Ramos (cell line): ENCODE results near the gene PCMT1.

Experiments
- in situ Hi-C: fragments of 300-500 bp; cut with MboI; formaldehyde crosslinking; loops from one replicate; pipeline ENCODE4 v1.14.3; 2022; ENCODE audit warnings: low sequenced_read_pairs; ENCODE audit not compliant: unreplicated experiment

Gene PCMT1

DNA sequence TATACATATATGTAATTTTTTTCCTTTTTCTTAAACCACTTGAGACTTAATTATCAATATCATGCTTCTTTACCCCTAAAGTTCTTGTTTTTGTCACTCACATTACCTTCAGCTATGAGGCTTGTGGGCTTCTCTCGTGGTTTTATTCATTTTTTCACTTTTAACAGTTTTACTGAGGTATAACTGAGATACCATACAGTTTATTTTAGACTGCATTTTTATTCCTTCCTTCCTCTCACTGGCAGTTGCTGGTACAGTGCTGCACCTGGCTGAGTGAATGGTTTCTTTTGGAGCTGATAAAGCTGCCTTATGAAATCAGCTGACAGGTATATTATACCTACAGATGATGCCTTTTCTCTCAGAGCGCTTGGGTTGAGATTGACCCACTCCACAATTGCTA is 60.3 kb downstream of the PCMT1 start:
- in situ Hi-C loops: no loop called here

DNA sequence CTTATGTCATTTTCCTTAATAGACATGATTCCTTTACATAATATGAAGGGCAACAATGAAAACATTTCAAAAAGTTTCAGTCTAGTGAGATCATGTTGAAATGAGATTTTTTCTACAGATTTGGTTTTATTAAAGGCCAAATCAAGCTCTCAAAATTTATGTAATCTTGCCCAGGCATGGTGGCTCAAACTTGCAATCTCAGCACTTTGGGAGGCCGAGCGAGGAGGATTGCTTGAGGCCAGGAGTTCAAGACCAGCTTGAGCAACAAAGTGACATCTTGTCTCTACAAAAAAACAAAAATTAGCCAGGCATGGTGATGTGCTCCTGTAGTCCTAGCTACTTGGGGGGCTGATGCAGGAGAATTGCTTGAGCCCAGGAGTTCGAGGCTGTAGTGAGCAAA is 63.8 kb downstream of the PCMT1 start:
- in situ Hi-C loops: no loop called here

DNA sequence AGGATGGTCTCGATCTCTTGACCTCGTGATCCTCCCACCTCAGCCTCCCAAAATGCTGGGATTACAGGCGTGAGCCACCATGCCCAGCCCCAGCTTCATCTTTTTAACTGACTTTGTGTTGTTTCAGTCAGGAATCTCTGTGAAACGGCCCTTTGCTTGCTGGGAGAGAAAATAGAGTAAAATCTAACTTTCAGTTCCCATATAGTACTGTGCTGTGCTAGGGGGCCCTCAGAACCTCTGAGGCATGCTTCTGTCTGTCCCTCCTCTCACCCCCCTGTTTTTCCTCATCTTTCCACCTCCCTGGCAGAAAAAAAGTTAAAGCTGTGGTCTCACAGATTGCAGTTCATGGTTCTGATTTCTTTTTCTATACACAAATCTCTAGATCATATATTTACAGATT is 66.2 kb downstream of the PCMT1 start:
- in situ Hi-C loops: no loop called here

DNA sequence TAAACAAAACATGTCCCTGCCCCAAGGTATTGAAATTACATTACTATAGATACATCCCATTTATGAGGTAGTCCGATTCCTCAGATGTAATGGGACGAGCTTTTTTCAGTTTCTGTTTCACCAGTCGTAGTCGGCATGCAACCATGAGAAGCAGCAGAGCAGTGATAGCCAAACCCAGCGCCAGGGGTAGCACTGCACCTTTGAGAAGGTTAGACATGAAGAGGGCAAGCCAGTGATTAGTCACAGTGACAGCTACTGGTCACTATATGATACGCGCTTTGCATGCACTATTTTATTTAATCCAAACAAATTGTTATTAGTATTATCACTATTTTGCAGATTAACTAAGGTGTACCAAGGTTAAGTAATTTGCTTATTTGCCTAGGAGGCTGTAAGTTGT is 71.0 kb downstream of the PCMT1 start:
- in situ Hi-C loops: no loop called here

DNA sequence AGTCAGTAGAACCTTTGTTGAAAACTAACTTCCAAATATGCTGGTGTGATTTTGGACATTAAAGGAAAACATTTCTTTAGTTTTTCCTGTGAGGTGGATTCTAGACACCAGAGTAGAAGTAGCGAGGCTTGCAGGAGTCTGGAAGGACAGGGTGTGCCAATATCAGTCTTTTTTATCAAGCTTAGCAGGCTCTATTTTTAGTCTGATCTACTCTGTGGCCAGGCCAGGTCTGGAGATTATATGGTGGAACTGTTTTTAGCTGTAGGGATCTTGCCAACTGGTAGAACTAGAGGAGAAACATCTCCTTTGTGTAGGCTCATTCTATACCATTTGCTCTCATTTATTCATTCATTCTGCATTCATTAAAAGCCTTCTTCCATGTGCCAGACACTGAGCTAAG is 72.0 kb downstream of the PCMT1 start:
- in situ Hi-C loops: no loop called here

DNA sequence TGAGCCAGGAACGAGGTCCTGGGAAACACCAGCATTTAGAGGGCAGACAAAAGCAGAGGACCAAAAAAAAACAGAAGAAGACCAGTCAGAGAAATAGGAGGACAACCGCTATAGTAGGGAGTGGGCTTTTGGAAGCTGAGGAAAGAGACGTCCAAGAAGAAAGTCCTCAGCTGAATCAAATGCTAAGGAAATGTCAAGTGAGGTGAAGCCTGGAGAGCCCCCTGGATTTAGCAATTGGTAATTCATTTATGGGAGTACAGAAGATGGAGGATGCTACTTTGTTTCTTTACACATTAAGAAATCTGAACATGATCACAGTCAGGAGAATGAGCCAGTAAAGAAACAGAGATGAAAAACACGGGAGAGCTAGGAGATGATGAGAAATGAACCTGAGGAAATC is 73.5 kb downstream of the PCMT1 start:
- in situ Hi-C loops: no loop called here

DNA sequence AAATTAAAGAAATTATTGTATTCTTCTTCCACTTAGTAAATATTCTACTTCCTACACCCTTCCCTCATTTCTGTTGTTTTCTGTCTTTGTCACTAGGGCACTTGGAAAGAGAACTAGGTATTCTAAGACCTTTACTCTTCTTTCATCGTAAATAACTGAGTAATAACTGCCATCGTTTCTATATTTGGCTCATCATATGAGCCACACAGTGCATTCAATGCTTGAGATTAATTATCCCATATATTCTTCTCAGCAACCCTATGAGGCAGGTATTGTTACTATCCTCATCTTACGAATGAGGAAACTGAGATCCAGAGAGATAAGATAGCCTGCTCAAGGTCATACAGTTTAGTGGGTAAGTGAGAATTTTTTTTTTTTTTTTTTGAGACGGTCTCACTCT is 75.8 kb downstream of the PCMT1 start:
- in situ Hi-C loops: no loop called here

DNA sequence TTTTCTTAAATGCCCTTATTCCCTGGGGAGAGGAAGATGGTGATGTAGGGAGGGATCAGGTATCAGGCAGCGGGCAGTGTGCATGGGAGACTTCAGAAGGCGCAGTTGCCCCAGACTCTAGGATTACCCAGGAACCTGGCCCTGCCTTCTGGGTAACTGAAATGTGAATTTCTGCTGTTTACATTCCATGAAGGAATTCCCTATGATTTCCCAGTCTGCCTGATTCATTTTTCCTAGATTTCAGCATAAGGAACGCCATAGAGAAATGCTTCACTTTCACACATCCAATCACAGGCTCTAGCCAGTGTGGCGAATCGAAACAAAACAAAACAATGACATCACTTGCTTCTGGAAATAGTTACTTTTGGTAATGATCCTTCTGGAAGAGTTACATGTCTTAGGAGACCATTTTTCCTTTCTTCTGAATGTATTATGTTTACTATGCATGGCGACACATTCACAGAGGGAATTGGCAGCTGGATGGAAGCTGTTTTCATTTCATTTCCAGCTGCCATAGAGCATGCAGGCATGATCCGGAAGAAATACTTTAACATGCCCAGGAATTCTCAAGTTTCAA is 81.3 kb downstream of the PCMT1 start:
- in situ Hi-C loops: loop anchor here (5.0 kb wide), 1 partner anchor 101 kb away; no protein-coding TSS in a partner anchor

DNA sequence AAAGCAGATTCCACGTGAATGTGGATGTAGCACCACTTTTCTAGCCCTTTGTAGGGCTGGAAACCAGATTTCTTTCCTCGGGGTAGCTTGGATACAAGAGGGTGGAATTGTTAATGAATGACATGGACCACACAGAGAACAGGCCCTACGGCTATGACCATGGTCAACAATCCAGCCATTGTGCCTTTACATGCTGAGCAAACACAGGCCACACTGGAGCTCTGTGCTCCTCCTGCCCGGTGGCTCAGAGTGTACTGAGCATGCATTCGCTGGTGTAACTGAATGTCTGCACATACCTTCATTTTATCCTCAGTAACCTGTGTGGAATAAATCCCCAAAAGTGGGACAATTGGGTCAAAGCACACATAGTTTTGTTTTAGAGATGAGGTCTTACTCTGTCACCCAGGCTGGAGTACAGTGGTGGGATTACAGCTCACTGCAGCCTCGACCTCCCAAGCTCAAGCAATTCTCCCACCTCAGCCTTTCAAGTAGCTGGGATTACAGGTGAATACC is 81.8 kb downstream of the PCMT1 start:
- in situ Hi-C loops: loop anchor here (5.0 kb wide), 1 partner anchor 101 kb away; no protein-coding TSS in a partner anchor

DNA sequence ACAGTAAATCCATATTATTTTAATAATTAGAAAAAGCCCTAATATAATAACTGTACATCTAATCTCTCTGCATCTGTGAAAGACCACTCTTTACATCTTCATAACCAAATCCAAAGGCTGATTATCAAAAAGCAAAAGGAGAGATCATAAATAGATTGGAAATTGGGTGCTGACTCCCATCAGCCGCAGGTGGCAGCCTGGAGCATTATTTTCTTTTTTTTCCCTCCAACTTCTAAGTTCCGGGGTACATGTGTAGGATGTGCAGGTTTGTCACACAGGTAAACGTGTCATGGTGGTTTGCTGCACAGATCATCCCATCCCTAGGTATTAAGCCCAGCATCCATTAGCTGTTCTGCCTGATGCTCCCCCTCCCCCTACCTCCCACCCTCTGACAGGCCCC is 84.1 kb downstream of the PCMT1 start:
- in situ Hi-C loops: loop anchor here (5.0 kb wide), 1 partner anchor 99 kb away; no protein-coding TSS in a partner anchor

DNA sequence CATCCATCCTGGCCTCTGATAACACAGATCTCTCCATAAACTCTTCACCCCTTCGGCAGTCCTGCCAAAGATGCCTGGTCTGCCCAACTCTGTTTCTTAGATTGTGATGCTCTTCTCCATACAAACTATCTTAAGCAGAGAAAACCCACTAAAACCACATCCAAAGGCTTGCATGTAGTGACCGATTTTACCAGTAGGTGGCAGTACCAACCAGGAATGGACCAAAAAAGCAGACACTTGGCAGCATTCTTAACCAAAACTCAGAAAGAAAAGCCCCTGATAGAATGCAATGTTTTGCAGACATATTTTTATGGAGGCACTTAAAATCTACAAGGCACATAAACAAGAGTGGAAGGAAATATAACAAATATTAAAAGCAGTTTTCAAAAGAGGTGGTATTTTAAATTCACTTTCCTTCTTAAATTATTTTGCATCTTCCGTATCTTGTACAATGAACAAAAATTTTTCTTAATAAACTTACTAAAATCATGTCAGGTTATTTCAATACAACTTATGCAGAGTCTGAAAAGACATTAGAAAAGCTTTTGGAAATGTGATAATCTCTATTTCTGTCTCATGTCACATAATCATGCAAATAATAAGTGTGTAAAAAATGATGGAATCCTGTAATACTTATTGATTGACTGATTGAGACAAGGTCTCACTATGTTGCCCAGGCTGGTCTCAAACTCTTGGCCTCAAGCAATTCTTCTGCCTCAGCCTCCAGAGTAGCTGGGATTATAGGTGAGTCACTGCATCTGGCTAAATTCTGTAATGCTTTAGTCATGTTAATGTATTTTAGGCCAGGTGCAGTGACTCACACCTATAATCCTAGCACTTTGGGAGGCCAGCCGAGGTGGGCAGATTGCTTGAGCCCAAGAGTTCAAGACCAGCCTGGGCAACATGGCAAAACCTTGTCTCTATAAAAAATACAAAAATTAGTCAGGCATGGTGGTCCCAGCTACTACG is 85.3 kb downstream of the PCMT1 start:
- in situ Hi-C loops: loop anchor here (5.0 kb wide), 1 partner anchor 98 kb away; no protein-coding TSS in a partner anchor

DNA sequence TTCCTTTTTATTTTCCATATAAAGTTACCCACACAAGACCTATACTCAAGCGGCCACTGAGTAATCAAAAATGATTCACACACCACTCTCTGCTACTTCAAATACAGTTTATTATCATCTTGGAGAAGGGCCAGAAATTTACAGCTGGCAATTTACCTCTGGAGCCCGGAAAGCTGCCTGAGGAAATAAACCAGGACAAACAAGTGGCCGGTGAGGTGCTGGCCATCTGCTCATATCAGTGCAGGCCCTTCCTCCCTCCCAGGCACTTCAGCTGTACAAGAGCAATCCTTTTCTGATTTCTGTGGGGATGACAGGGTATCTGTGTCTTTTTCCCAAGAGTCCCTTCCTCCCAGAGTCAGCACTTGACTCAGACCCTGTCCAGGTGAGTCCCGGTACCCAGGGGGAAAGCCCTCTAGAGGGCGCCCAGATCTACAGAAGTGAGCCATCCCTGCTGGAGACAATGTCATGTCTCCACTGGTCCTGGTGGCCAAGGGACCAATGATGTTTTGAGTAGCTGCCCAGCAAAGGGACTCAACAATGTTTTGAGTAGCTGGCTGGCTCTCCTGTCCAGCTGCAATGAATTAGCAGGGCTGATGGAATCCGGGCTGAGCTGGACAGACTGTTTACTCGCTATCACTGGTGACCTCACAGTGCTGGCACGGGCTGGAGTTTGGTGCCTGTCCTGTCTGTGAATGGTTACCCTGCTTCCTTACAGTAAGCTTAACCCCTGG is 91.0 kb downstream of the PCMT1 start:
- in situ Hi-C loops: loop anchor here (10.0 kb wide), 1 partner anchor 164 kb away; no protein-coding TSS in a partner anchor

DNA sequence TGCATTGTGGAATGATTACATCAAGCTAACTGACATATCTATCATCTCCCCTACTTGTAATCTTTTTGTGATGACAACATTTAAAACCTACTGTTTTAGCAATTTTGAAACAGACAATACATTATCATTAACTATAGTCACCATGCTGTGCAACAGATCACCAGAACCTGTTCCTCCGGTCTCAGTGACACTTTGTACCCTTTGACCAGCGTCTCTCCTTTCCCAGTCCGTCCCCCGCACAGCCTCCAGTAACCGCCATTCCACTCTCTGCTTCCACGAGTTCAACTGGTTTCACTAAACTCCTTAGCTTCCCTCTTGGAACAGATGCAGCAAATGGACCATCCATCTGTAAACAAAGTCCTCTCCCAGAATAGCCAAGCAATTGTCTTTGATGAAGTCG is 92.8 kb downstream of the PCMT1 start:
- in situ Hi-C loops: loop anchor here (10.0 kb wide), 1 partner anchor 162 kb away; no protein-coding TSS in a partner anchor

DNA sequence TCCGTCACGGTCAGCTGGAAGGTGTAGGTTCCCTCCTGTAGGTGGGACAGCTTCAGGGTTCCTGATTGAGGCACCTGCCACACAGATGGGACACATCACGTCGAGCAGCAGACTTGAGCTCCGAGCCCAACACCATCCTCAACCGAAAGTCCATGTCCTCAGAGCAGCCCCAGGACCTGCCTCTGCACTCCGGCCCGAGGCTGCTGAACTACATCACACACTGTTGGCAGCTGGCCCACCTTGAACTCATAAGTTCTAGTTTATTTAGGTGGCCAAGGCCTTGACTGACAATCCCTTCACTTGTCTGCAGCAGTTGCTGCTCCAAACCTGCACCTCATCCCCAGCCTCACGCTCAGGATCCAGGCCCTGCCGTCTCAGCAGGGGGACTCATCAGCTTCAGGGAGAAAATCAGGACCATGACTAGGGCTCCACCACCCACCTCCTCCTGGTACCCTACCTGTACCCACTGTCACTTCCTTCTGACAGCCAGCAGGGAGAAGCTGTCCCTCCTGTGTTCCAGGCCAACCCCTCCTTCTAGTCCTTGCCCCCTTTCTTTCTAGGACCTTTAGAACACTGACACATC is 93.6 kb downstream of the PCMT1 start:
- in situ Hi-C loops: loop anchor here (10.0 kb wide), 1 partner anchor 162 kb away; no protein-coding TSS in a partner anchor

DNA sequence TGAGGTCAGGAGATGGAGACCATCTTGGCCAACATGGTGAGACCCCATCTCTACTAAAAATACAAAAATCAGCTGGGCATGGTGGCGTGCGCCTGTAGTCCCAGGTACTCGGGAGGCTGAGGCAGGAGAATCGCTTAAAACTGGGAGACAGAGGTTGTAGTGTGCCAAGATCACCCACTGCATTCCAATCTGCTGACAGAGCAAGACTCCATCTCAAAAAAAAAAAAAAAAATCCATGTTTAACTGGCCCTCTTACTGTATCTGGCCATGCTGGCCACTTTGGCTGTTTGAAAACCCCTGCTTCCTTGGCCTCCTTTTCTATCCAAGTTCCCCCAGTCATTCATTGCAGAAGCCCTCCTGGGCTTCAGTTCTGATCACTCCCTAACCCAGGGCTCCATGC is 94.5 kb downstream of the PCMT1 start:
- in situ Hi-C loops: loop anchor here (10.0 kb wide), 1 partner anchor 161 kb away; no protein-coding TSS in a partner anchor

DNA sequence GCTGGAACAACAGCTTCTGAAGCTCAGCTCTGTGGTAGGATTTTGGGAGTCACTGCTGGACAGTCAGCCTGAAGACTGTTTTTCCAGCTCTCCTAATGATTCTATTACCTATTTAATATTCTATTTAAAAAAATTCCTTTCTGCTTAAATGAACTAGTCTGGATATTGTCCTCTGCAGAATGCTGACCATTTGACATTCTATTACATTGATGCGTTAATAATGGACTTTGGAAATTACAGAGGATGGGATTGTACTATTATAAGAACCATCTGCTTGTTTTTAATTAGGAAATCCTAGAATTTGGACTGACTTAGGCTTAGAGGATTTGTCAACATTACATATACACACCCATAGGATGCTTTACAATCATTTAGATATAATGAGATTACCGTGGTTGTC is 94.9 kb downstream of the PCMT1 start:
- in situ Hi-C loops: loop anchor here (10.0 kb wide), 1 partner anchor 160 kb away; no protein-coding TSS in a partner anchor

DNA sequence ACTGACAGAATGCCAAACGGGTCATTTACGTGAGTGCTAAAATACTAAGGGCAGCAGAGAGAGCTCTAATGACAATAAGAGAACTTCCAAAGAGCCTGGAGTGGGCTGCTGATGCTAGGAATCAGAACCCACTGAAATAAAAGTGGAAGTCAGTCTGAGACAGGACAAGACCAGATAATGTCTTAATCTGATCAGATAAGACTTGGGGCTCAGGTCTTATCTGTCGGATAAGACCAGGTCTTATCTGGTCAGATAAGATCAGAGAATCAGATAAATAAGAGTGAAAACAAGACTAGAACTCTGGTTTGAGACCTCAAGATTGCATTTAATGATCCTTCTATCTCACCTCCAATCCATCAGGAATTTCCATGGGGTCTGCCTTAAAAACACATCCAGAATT is 96.0 kb downstream of the PCMT1 start:
- in situ Hi-C loops: loop anchor here (10.0 kb wide), 1 partner anchor 159 kb away; no protein-coding TSS in a partner anchor

DNA sequence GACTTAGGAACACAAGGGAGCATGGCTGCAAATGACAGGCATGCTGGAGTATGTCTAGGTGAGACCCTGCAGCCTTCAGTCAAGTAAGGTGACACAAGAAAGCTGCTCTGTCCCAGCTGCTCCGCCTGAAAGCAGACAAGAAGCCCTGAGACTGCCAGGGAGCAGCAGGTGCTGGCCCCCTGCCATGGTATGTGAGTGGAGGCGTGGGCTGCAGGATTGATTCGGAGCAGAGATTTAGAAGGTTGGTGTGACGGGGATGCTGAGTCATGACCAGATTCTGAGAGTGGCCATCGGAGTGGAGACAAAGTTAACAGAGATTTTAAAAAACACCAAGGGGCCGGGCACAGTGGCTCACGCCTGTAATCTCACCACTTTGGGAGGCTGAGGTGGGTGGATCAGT is 96.8 kb downstream of the PCMT1 start:
- in situ Hi-C loops: loop anchor here (10.0 kb wide), 1 partner anchor 158 kb away; no protein-coding TSS in a partner anchor

DNA sequence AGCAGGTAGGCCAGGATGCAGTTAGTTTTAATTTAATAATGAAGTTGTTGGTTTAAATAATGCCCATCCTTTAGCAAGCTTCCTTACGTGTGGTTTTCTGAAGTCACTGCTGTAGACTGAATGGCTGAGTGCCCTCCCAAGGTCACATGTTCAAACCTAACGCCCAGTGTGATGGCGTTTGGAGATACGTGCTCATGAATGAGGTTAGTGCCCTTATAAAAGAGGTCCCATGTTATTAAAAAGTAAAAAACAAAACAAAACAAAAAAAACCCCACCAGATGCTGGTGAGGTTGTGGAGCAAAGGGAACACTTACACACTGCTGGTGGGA is 98.4 kb downstream of the PCMT1 start:
- in situ Hi-C loops: loop anchor here (10.0 kb wide), 1 partner anchor 157 kb away; no protein-coding TSS in a partner anchor

DNA sequence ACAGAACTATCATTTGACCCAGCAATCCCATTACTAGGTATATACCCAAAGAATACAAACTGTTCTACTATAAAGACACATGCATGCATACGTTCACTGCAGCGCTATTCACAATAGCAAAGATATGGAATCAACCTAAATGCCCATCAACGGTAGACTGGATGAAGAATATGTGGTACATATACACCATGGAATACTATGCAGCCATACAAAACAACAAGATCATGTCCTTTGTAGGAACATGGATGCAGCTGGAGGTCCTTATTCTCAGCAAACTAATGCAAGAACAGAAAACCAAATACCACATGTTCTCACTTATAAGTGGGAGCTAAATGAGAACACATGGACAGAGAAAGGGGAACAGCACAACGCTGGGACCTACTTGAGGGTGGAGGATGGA is 98.8 kb downstream of the PCMT1 start:
- in situ Hi-C loops: loop anchor here (10.0 kb wide), 1 partner anchor 156 kb away; no protein-coding TSS in a partner anchor
